Kidney epithelial cell (primary cell): ENCODE results near the gene SH3GLB2. TPM values are rescaled to one million over a fixed set of nuclear protein-coding genes. Genes with fewer than 3 reads are reported as not detected.

ENCODE experiments used
- DNase-seq: peaks from one replicate; pipeline ENCODE4 v3.0.0-alpha.2; 2010; ENCODE audit warnings: low read depth
- H3K27me3 ChIP-seq: 2 replicates; pipeline ENCODE4 v1.6.0; 2011; ENCODE audit warnings: low read length; ENCODE audit not compliant: control insufficient read depth, insufficient read depth
- H3K36me3 ChIP-seq: 2 replicates; pipeline ENCODE4 v1.5.1; 2011; ENCODE audit warnings: low read length; ENCODE audit not compliant: control insufficient read depth, insufficient read depth
- H3K4me3 ChIP-seq: 2 replicates; pipeline ENCODE4 v1.5.1; 2011; ENCODE audit warnings: low read depth, mild to moderate bottlenecking, control low read depth, low read length
- CTCF ChIP-seq: IDR thresholded peaks from 2 replicates; pipeline ENCODE4 v1.5.1; 2011; ENCODE audit warnings: mild to moderate bottlenecking, moderate library complexity, low read length, control low read depth, inconsistent platforms; ENCODE audit not compliant: insufficient read depth, poor library complexity, severe bottlenecking
- total RNA-seq: library from RNA; depleted of rRNA; stranded (reverse); fragments of >200 nt; gene quantifications from 2 replicates; pipeline ENCODE4 v1.2.3, GENCODE V29; 2015

SH3GLB2 gene
- total RNA-seq, 1 donor from 2014 or later, result 101 TPM

DNA sequence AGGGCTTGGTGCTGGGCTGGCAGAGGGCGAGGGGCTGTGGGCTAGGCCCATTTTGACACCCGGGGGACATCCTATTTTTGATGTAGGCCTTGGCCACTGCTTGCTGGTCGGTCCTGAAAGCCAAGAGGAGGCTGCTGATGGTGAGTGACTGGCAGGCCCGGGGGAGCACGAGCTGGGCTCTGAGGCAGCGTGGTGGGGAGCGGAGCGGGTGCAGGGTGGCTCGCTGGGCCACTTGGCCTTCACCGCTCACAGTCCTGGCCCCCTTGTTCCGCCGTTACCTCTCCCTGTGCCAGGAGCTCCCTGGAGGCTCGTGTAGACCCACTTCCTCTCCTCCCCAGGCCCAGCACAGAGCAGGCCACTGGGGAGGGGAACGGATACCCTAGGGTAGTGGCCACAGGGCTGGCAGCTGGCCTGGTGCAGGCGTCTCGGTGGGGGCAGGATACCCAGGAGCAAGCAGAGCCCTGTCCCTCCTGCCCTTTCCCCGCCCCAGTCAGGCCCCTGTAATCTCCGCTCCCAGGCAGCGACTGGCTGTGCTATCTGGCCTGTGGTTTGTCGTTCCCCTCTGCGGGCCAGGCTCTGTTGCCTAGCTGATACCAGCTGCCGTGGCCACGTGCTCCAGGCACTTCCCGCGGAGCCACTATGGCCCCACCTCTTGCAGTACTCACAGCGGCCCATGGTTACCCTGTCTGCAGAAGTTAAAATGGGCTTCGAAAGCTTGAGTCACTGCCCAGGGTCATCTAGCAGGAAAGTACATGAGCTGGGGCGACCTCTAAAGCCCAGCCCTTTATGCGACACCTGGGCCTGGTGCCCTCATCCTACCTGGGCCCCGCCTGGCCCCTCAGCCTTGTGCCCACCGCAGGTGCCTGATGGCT is 41.1 kb upstream of the SH3GLB2 start:
- no peak for TF ChIP-seq CTCF

DNA sequence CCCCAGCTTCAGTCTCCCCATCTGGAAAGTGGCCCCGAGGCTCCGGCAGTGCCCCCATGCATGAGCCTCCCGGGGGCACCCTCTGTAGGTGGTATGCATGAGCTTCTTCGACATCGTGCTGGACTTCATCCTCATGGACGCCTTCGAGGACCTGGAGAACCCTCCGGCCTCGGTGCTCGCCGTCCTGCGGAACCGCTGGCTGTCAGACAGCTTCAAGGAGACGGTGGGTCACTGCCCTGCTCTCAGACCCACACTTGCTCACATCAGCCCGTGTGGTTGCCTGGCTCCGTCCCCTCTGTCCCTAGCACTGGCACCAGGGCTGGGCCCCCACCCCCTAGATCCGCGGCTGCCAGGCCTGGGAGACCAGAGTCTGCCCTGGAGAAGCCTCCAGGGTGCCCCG is 40.0 kb upstream of the SH3GLB2 start:
- TF ChIP-seq CTCF, result no peak
- Histone ChIP-seq H3K27me3 (no peaks in the 10 kb centered on the region), H3K36me3 (peaks cover 3% of the 10 kb centered on the region), H3K4me3 (no peak overlapping the region)
- DNase-seq, result no peak

More for the DNA sequence above, 41.1 kb upstream of the SH3GLB2 start:
- no peak overlapping the region for H3K4me3 ChIP-seq
- no peaks in the 10 kb centered on the region for H3K27me3 ChIP-seq
- no peak for DNase-seq
- peaks cover 3% of the 10 kb centered on the region for H3K36me3 ChIP-seq

GRCh38 chr9:129064499-129064908 is 36.4 kb upstream of the SH3GLB2 start:
- TF ChIP-seq CTCF, result no peak
- Histone ChIP-seq H3K27me3 (no peaks in the 10 kb centered on the region), H3K4me3 (no peak overlapping the region), H3K36me3 (peaks cover 3% of the 10 kb centered on the region)
- no peak for DNase-seq

DNA sequence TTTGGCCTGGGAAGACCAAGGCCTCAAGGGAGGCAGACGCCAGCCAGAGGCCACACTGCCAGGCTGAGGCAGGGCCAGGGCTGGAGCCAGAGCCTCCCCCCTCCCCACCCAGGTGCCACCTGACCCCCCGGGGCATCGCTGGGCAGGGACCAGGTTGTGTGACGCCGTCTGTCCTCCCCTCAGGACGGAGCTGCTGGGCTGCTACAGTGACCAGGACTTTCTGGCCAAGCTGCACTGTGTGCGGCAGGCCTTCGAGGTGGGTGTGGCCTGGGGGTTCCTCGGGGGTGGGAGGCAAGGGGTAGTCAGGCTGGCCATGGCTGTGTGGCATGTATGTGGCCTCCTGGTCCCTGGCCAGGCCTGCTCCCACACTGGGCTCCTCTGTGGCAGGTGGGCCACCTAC is 34.9 kb upstream of the SH3GLB2 start:
- H3K36me3 ChIP-seq, result peaks cover 1% of the 10 kb centered on the region
- no peaks in the 10 kb centered on the region for H3K27me3 ChIP-seq
- DNase-seq, result no peak

GRCh38 chr9:129060991-129061390 is 32.9 kb upstream of the SH3GLB2 start:
- Histone ChIP-seq H3K27me3 (no peaks in the 10 kb centered on the region), H3K36me3 (no peaks in the 10 kb centered on the region), H3K4me3 (no peak overlapping the region)
- no peak for DNase-seq
- no peak for TF ChIP-seq CTCF

More for the DNA sequence above, 34.9 kb upstream of the SH3GLB2 start:
- H3K4me3 ChIP-seq, result no peak overlapping the region
- no peak for TF ChIP-seq CTCF
